SK-N-SH treated with all-trans-retinoic acid at 6 μM for 48 hours (cell line): ENCODE results near the gene RIT1.

Experiments
- ATAC-seq: fragments of 200-7000 bp; cut with Tn5 transposase; 3 replicates; pipeline ENCODE4 v1.9.1; 2020; ENCODE audit warnings: mild to moderate bottlenecking, moderate library complexity
- ARNTL ChIP-seq: fragments of 450-650 bp; formaldehyde crosslinking; IDR thresholded peaks from 2 replicates; pipeline ENCODE4 v1.5.0; 2020; ENCODE audit warnings: low read depth, mild to moderate bottlenecking, moderate library complexity, borderline replicate concordance
- BACH2 ChIP-seq: fragments of 250-450 bp; sonication (Bioruptor Pico); IDR thresholded peaks from 2 replicates; pipeline ENCODE4 v1.9.0; 2021; ENCODE audit warnings: mild to moderate bottlenecking, borderline replicate concordance
- CREB5 ChIP-seq: fragments of 250-450 bp; sonication (Bioruptor Pico); IDR thresholded peaks from 2 replicates; pipeline ENCODE4 v1.5.1; 2020; ENCODE audit warnings: low read depth, mild to moderate bottlenecking, moderate library complexity
- CSDC2 ChIP-seq: fragments of 250-450 bp; sonication (Bioruptor Pico); IDR thresholded peaks from 2 replicates; pipeline ENCODE4 v1.5.0; 2020; ENCODE audit warnings: mild to moderate bottlenecking, moderate library complexity
- CSRNP3 ChIP-seq: fragments of 250-450 bp; sonication (Bioruptor Pico); IDR thresholded peaks from 2 replicates; pipeline ENCODE4 v1.5.1; 2021; ENCODE audit warnings: mild to moderate bottlenecking, moderate library complexity
- ESRRG ChIP-seq: fragments of 250-450 bp; sonication (Bioruptor Pico); IDR thresholded peaks from 2 replicates; pipeline ENCODE4 v1.6.1; 2021; ENCODE audit warnings: mild to moderate bottlenecking
- GLIS3 ChIP-seq: fragments of 250-450 bp; sonication (Bioruptor Pico); IDR thresholded peaks from 2 replicates; pipeline ENCODE4 v1.5.0; 2020; ENCODE audit warnings: mild to moderate bottlenecking, moderate library complexity
- ISL1 ChIP-seq: fragments of 250-450 bp; sonication (Bioruptor Pico); IDR thresholded peaks from 2 replicates; pipeline ENCODE4 v2.1.2; 2022; ENCODE audit warnings: mild to moderate bottlenecking, moderate library complexity
- OSR1 ChIP-seq: fragments of 250-450 bp; sonication (Bioruptor Pico); IDR thresholded peaks from 2 replicates; pipeline ENCODE4 v1.8.0; 2022; ENCODE audit warnings: moderate library complexity, mild to moderate bottlenecking, inconsistent platforms
- PATZ1 ChIP-seq: fragments of 250-450 bp; sonication (Bioruptor Pico); IDR thresholded peaks from 2 replicates; pipeline ENCODE4 v1.8.0; 2020; ENCODE audit warnings: mild to moderate bottlenecking, moderate library complexity, borderline replicate concordance
- POU6F1 ChIP-seq: fragments of 250-450 bp; sonication (Bioruptor Pico); IDR thresholded peaks from 2 replicates; pipeline ENCODE4 v1.8.0; 2021; ENCODE audit warnings: low read depth, mild to moderate bottlenecking, moderate library complexity, borderline replicate concordance
- PPARA ChIP-seq: fragments of 250-450 bp; sonication (Bioruptor Pico); IDR thresholded peaks from 2 replicates; pipeline ENCODE4 v1.5.0; 2020; ENCODE audit warnings: mild to moderate bottlenecking, borderline replicate concordance
- TCF4 ChIP-seq: fragments of 250-450 bp; sonication (Bioruptor Pico); IDR thresholded peaks from 2 replicates; pipeline ENCODE4 v1.8.0; 2021; ENCODE audit warnings: mild to moderate bottlenecking, moderate library complexity, borderline replicate concordance
- TOX ChIP-seq: fragments of 250-450 bp; sonication (Bioruptor Pico); IDR thresholded peaks from 2 replicates; pipeline ENCODE4 v1.8.0; 2021; ENCODE audit warnings: mild to moderate bottlenecking, moderate library complexity, borderline replicate concordance
- TSHZ2 ChIP-seq: fragments of 250-450 bp; sonication (Bioruptor Pico); IDR thresholded peaks from 2 replicates; pipeline ENCODE4 v1.5.0; 2020; ENCODE audit warnings: mild to moderate bottlenecking, moderate library complexity
- ZC3H10 ChIP-seq: fragments of 250-450 bp; sonication (Bioruptor Pico); IDR thresholded peaks from 2 replicates; pipeline ENCODE4 v1.5.1; 2021; ENCODE audit warnings: mild to moderate bottlenecking, moderate library complexity
- ZFP30 ChIP-seq: fragments of 450-650 bp; formaldehyde crosslinking; IDR thresholded peaks from 2 replicates; pipeline ENCODE4 v1.5.0; 2022; ENCODE audit warnings: mild to moderate bottlenecking, moderate library complexity
- ZNF70 ChIP-seq: fragments of 450-650 bp; formaldehyde crosslinking; IDR thresholded peaks from 2 replicates; pipeline ENCODE4 v1.5.0; 2020; ENCODE audit warnings: mild to moderate bottlenecking, moderate library complexity
- ZNF8 ChIP-seq: fragments of 450-650 bp; formaldehyde crosslinking; IDR thresholded peaks from 2 replicates; pipeline ENCODE4 v1.5.0; 2020; ENCODE audit warnings: mild to moderate bottlenecking, moderate library complexity

Gene RIT1

GRCh38 chr1:155934097-155934935, 23.2 kb upstream of the RIT1 start, which contains the start of gene KHDC4:
Gene KHDC4 (minus strand): TSS chr1:155934413. CDS start chr1:155934373, 40 bp downstream.
- ATAC-seq: peak; percentile 89
- TF ChIP-seq CSDC2 (CRISPR knock-in tag) (no peak), ZNF70 (CRISPR knock-in tag) (no peak), GLIS3 (CRISPR knock-in tag) (no peak), TOX (no peak), ZFP30 (CRISPR knock-in tag) (no peak), TCF4 (CRISPR knock-in tag) (no peak), PPARA (CRISPR knock-in tag) (no peak), OSR1 (CRISPR knock-in tag) (no peak), BACH2 (CRISPR knock-in tag) (no peak), CSRNP3 (CRISPR knock-in tag) (no peak), ARNTL (CRISPR knock-in tag) (no peak), ESRRG (CRISPR knock-in tag) (no peak), CREB5 (CRISPR knock-in tag) (no peak), ZC3H10 (CRISPR knock-in tag) (peak; percentile 52; the same call in 1 of the 2 replicates), TSHZ2 (CRISPR knock-in tag) (peak; percentile 30; the same call in 1 of the 2 replicates), ISL1 (CRISPR knock-in tag) (no peak), PATZ1 (CRISPR knock-in tag) (no peak), POU6F1 (CRISPR knock-in tag) (peak; percentile 41; the same call in 1 of the 2 replicates)

- no peak for ATAC-seq
- TF ChIP-seq OSR1 (CRISPR knock-in tag) (no peak), CREB5 (CRISPR knock-in tag) (no peak), BACH2 (CRISPR knock-in tag) (no peak), ARNTL (CRISPR knock-in tag) (no peak), TSHZ2 (CRISPR knock-in tag) (no peak), ZNF8 (CRISPR knock-in tag) (no peak), POU6F1 (CRISPR knock-in tag) (no peak), TCF4 (CRISPR knock-in tag) (no peak)
- TF ChIP-seq, all 23 proteins: peak for 0
Measured at GRCh38 chr1:155933591-155934096, 22.5 kb upstream of the RIT1 start.
